Chondrocyte (in vitro differentiated cells): Measurements from ENCODE around the gene ANTXR1. TPM values are rescaled to one million over a fixed set of nuclear protein-coding genes. Genes with fewer than 3 reads are reported as not detected.
A peak's percentile ranks its signal among the peaks of the same experiment; 100 is the strongest.

Experiments
- DNase-seq: peaks from one replicate; pipeline ENCODE4 v3.0.0; 2021; ENCODE audit warnings: mixed read lengths, low spot score
- H3K27ac Mint-ChIP-seq: one replicate; pipeline ENCODE4 v1.8.0; 2021; ENCODE audit warnings: mild to moderate bottlenecking, moderate library complexity, mixed read lengths; ENCODE audit not compliant: unreplicated experiment
- H3K27me3 Mint-ChIP-seq: 2 replicates; pipeline ENCODE4 v1.8.0; 2021; ENCODE audit warnings: low read depth, mixed read lengths
- H3K36me3 Mint-ChIP-seq: 2 replicates; pipeline ENCODE4 v1.8.0; 2021; ENCODE audit warnings: low read depth, mixed read lengths
- H3K4me1 Mint-ChIP-seq: 2 replicates; pipeline ENCODE4 v1.8.0; 2021; ENCODE audit warnings: low read depth, mild to moderate bottlenecking, mixed read lengths
- H3K4me3 Mint-ChIP-seq: one replicate; pipeline ENCODE4 v1.8.0; 2021; ENCODE audit warnings: mild to moderate bottlenecking, moderate library complexity, mixed read lengths; ENCODE audit not compliant: unreplicated experiment
- H3K9me3 Mint-ChIP-seq: 2 replicates; pipeline ENCODE4 v1.8.0; 2021; ENCODE audit warnings: low read depth, mixed read lengths
- CTCF ChIP-seq: fragments of 200-600 bp; sonication (generic); IDR thresholded peaks from 2 replicates; pipeline ENCODE4 v1.5.0; 2021; ENCODE audit warnings: antibody characterized with exemption, mild to moderate bottlenecking, moderate library complexity
- total RNA-seq: library from RNA; stranded (reverse); gene quantifications from 3 replicates; pipeline ENCODE4 v1.2.1, GENCODE V29; 2021

The ANTXR1 gene
- total RNA-seq, 1 donor from 2014 or later, result 351 TPM

DNA sequence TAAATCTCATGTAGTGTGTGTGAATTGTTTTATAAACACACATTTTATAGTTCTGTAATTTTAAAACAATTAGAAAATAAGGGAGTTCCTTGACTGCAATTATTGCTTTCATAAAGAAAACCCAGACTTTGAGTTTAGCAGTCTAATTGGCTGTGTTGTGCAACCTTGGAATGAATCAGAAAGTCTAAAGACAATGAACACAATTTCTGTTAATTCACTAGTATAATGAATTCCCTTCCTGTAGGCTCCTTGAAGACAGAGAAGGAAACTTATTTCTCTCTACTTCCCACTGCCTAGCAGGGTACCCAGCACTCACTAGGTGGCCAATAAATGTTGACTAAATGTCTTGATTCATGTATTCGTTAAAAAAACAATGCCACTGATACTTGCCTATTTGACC, 79.9 kb downstream of the ANTXR1 start:
- no peak overlapping the region for H3K4me3 Mint-ChIP-seq

DNA sequence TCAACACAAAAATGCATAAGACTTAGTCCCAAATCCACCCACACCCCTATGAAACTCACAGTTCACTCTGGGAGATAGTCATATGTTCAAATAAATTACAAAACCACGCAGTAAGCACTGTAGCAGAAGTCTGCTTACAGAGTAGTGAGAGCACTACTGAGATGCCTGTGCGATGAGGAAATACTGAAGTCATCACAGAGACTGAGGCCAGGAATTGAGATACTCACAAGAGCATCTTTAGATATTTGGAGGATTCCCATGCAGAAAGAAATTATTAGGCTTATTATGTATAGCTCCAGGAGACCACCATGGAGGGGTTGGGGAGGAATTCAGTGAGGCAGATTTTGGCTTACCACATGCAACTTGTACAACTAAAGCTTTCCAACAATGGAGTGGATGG, 82.3 kb downstream of the ANTXR1 start:
- Mint-ChIP-seq H3K9me3 (no peaks in the 10 kb centered on the region), H3K4me1 (peaks cover 42% of the 10 kb centered on the region), H3K27ac (peak overlapping the region; percentile 52), H3K27me3 (no peaks in the 10 kb centered on the region), H3K4me3 (no peak overlapping the region), H3K36me3 (peaks cover 46% of the 10 kb centered on the region)
- DNase-seq, result no peak
- TF ChIP-seq CTCF, result no peak

More for the DNA sequence above, 79.9 kb downstream of the ANTXR1 start:
- H3K36me3 Mint-ChIP-seq, result peaks cover 44% of the 10 kb centered on the region
- no peaks in the 10 kb centered on the region for H3K27me3 Mint-ChIP-seq
- no peaks in the 10 kb centered on the region for H3K9me3 Mint-ChIP-seq
- H3K4me1 Mint-ChIP-seq, result peaks cover 33% of the 10 kb centered on the region
- no peak overlapping the region for H3K27ac Mint-ChIP-seq
- TF ChIP-seq CTCF, result no peak
- DNase-seq, result no peak

GRCh38 chr2:69096326-69097095, 83.5 kb downstream of the ANTXR1 start:
- no peak overlapping the region for H3K4me3 Mint-ChIP-seq
- H3K4me1 Mint-ChIP-seq, result peaks cover 49% of the 10 kb centered on the region
- no peak for DNase-seq
- H3K36me3 Mint-ChIP-seq, result peaks cover 42% of the 10 kb centered on the region
- H3K9me3 Mint-ChIP-seq, result no peaks in the 10 kb centered on the region
- peak overlapping the region; percentile 68 for H3K27ac Mint-ChIP-seq
- no peaks in the 10 kb centered on the region for H3K27me3 Mint-ChIP-seq
- TF ChIP-seq CTCF, result no peak

DNA sequence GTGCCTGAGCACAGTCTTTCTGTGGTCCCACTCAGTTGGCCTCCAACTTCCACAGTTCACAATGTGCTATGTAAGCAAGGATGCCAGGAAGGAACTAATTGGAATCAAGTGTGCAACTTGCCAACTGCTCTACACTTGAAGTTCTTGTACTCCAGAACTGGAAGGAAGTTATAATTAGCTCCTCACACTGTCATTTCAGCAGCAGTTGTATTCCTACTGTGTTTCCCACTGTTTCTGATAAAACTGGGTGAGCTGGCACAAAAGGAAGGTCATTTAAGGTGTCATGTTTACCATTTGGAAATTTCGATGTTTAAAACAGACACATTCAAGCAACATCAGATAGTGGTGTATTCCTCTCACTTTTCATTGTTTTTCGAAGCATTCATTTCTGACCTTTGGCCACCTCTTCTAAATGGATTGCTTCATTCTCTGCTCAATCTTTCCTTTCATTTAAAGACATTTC, 84.2 kb downstream of the ANTXR1 start:
- peak overlapping the region; percentile 68 for H3K27ac Mint-ChIP-seq
- H3K4me1 Mint-ChIP-seq, result peaks cover 49% of the 10 kb centered on the region
- no peaks in the 10 kb centered on the region for H3K9me3 Mint-ChIP-seq
- H3K27me3 Mint-ChIP-seq, result no peaks in the 10 kb centered on the region
- DNase-seq, result no peak
- no peak overlapping the region for H3K4me3 Mint-ChIP-seq
- no peak for TF ChIP-seq CTCF
- peaks cover 44% of the 10 kb centered on the region for H3K36me3 Mint-ChIP-seq

DNA sequence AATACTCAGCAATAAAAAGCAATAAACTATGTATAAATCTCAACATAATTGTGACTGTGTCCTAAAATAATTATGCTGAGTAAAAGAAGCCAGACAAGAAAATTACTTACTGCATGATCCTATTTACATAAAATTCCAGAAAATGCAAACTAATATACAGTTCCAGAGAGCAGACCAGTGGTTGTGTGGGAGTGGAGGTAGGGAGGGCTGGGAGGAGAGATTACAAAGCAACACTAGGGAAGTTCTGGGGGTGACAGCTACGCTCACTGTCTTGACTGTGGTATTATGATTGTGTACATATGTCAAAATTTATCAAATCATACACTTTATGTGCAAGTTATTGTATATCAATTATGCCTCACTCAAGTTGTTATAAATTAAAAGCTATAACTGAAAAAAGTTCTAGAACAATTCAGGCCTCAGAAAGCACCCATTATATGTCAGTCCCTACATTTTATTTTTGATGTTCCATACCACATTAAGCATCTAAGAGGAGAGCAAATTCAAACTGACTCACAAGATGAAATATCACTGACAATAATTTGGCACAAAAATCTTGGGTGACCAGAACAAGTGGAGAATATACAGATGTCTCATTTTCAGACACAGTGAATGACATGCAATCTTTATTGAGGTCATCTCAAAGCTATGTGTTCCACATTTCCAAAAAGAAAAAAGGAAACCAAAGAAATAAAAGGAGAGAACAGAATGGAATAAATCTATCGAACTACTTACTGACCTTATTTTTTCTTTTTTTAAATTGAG, 85.1 kb downstream of the ANTXR1 start:
- Mint-ChIP-seq H3K27me3 (no peaks in the 10 kb centered on the region), H3K4me1 (peaks cover 49% of the 10 kb centered on the region), H3K4me3 (no peak overlapping the region), H3K9me3 (no peaks in the 10 kb centered on the region), H3K27ac (peak overlapping the region; percentile 15), H3K36me3 (peaks cover 48% of the 10 kb centered on the region)
- TF ChIP-seq CTCF, result no peak
- no peak for DNase-seq
